Measurements from ENCODE around the gene VOPP1.

GRCh38 chr7:55488804-55489340 is 83.4 kb downstream of the VOPP1 start:
- TF ChIP-seq GABPA (IDR thresholded peaks at IDR 0.05; ENCODE audit: low read depth, low read length) (no peak), GABPA (CRISPR knock-in tag; IDR thresholded peaks at IDR 0.05; ENCODE audit: low read depth) (no peak), SMC3 (IDR thresholded peaks at IDR 0.05; ENCODE audit: low read length) (no peak), ATF7 (IDR thresholded peaks at IDR 0.05) (no peak), ATF7 (CRISPR knock-in tag; IDR thresholded peaks at IDR 0.05) (no peak), SIN3A (IDR thresholded peaks at IDR 0.05; ENCODE audit: borderline replicate concordance, low read depth, low read length) (no peak), TCF7 (IDR thresholded peaks at IDR 0.05; ENCODE audit: low read depth) (no peak)

Measured in HepG2 (cell line).